Activated naive CD8-positive, alpha-beta T cell (primary cell): ENCODE data around the gene ZFAND5.
A peak's percentile ranks its signal among the peaks of the same experiment; 100 is the strongest.

Experiments
- H3K27ac Mint-ChIP-seq: one replicate; pipeline ENCODE4 v1.8.0; 2021; ENCODE audit warnings: mixed read lengths
- H3K27me3 Mint-ChIP-seq: one replicate; pipeline ENCODE4 v1.8.0; 2021; ENCODE audit warnings: mixed read lengths
- H3K36me3 Mint-ChIP-seq: one replicate; pipeline ENCODE4 v1.8.0; 2021; ENCODE audit warnings: mixed read lengths
- H3K4me1 Mint-ChIP-seq: one replicate; pipeline ENCODE4 v1.8.0; 2021; ENCODE audit warnings: low read depth, mixed read lengths
- H3K4me3 Mint-ChIP-seq: one replicate; pipeline ENCODE4 v1.8.0; 2021; ENCODE audit warnings: mild to moderate bottlenecking, mixed read lengths
- H3K9me3 Mint-ChIP-seq: one replicate; pipeline ENCODE4 v1.8.0; 2021; ENCODE audit warnings: low read depth, mixed read lengths

ZFAND5 gene, protein sequence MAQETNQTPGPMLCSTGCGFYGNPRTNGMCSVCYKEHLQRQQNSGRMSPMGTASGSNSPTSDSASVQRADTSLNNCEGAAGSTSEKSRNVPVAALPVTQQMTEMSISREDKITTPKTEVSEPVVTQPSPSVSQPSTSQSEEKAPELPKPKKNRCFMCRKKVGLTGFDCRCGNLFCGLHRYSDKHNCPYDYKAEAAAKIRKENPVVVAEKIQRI

GRCh38 chr9:72364679-72365524, at the start of gene ZFAND5:
TSS of gene ZFAND5 (minus strand) at chr9:72365208. CDS start at chr9:72360778, 4,430 bp downstream.
- peak within 1 kb of the TSS; percentile 93 for H3K4me3 Mint-ChIP-seq
- peaks cover 9% of the 10 kb centered on the region for H3K36me3 Mint-ChIP-seq
- peaks cover 40% of the 10 kb centered on the region for H3K4me1 Mint-ChIP-seq
- H3K27ac Mint-ChIP-seq, result peak within 1 kb of the TSS; percentile 98
- no peaks in the 10 kb centered on the region for H3K27me3 Mint-ChIP-seq
- no peaks in the 10 kb centered on the region for H3K9me3 Mint-ChIP-seq

GRCh38 chr9:72412483-72413040, 47.6 kb upstream of the ZFAND5 start:
- no peaks in the 10 kb centered on the region for H3K27me3 Mint-ChIP-seq
- H3K4me3 Mint-ChIP-seq, result no peak overlapping the region
- H3K36me3 Mint-ChIP-seq, result no peaks in the 10 kb centered on the region
- no peak overlapping the region for H3K27ac Mint-ChIP-seq
- H3K9me3 Mint-ChIP-seq, result no peaks in the 10 kb centered on the region
- no peaks in the 10 kb centered on the region for H3K4me1 Mint-ChIP-seq

DNA sequence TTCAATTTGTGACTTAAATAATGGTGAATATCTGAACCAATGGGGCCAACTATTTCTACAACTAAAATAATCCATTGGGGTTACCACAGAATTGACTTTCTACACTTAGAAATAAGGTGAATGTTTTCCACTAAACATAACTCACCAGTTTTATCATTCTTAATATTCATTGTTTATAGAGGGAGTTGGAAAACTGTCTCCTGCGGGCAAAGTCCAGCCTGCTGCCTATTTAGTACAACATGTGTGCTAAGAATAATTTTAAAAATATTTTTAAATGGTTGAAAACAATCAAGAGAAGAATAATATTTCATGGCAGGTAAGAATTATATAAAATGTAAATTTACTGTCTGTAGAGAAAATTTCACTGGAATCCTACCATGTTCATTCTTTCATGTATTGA, 45.2 kb upstream of the ZFAND5 start:
- Mint-ChIP-seq H3K36me3 (no peaks in the 10 kb centered on the region), H3K27me3 (no peaks in the 10 kb centered on the region), H3K9me3 (no peaks in the 10 kb centered on the region), H3K4me3 (no peak overlapping the region), H3K27ac (no peak overlapping the region), H3K4me1 (no peaks in the 10 kb centered on the region)

DNA sequence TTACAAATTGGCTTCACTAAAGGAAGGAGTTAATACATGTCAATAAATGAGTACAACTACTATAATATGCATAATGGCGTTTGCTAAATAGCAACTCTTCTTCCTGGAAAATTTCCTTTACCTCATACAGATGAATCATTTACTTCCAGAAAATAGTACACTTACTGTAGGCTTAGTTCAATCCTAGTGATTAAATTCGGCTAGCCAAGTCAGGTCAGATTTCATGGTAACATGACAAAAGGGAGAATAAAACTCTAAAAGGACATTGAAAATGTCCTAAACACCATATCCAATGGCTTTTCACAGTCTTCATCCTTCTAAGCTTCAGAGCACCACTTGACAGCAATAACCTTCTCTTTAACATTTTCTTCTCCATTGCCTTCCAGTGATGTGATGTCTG, 42.1 kb upstream of the ZFAND5 start:
- Mint-ChIP-seq H3K4me3 (no peak overlapping the region), H3K27me3 (peaks cover 1% of the 10 kb centered on the region), H3K4me1 (no peaks in the 10 kb centered on the region), H3K27ac (no peak overlapping the region), H3K9me3 (no peaks in the 10 kb centered on the region), H3K36me3 (no peaks in the 10 kb centered on the region)

DNA sequence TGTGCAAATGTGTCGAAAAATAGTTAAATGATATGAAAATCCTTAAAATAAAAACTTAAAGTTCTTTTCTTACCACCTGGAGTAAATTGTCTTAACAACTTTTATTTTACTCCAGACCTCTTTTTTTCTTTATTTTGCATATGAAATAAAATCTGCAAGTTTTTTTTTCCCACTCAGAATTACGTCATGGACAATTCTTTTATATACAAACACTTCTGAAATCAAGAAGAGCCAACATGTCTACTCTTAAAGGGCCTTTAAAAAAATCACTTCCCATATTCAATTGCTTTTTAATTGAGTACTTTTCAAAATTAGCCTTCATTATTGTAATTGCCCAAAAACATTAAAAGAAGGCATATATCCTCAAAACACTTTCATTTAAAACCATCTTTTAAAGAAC, 37.7 kb upstream of the ZFAND5 start:
- Mint-ChIP-seq H3K9me3 (no peaks in the 10 kb centered on the region), H3K4me1 (no peaks in the 10 kb centered on the region), H3K36me3 (no peaks in the 10 kb centered on the region), H3K27me3 (peaks cover 1% of the 10 kb centered on the region), H3K4me3 (no peak overlapping the region), H3K27ac (no peak overlapping the region)

DNA sequence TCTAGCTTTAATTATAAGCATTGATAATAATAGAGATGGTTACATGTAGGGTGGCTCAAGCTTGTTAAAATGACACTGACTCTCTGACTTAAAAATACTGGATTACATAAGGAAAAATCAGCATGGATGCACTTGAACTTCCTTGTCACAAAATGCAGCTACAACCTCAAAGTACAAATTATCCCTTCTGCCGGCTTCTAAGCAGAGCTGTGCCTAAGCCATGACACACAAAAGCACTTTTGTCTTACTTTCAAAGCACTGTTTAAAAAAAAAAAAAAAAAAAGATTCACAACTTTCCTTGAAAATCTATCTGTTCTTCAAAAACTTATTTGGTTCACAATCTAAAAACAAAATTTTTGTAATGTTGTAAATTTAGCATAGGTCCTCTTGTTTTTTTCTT, 36.4 kb upstream of the ZFAND5 start:
- Mint-ChIP-seq H3K36me3 (no peaks in the 10 kb centered on the region), H3K4me3 (no peak overlapping the region), H3K9me3 (no peaks in the 10 kb centered on the region), H3K4me1 (no peaks in the 10 kb centered on the region), H3K27me3 (peaks cover 1% of the 10 kb centered on the region), H3K27ac (no peak overlapping the region)

DNA sequence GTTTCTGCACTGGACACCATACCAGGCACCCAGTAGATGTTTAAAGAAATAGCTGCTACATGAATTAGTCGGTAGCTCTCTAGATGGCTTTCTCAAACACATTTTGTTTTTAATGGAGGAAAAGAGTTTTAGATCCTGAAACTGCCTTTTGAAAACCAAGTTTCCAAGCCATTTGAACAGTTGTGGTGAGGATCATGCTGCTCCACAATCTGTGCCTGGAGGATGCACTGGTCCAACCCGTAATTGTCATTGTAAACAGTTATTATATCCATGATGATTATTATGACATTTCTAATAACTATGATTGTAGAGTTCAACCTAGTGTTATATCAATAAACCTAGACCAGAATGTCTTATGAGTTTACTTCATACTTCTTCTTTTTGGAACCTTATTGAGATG, 35.9 kb upstream of the ZFAND5 start:
- Mint-ChIP-seq H3K4me1 (no peaks in the 10 kb centered on the region), H3K9me3 (no peaks in the 10 kb centered on the region), H3K36me3 (no peaks in the 10 kb centered on the region), H3K4me3 (no peak overlapping the region), H3K27me3 (peaks cover 1% of the 10 kb centered on the region), H3K27ac (no peak overlapping the region)

GRCh38 chr9:72399391-72399790, 34.4 kb upstream of the ZFAND5 start:
- H3K9me3 Mint-ChIP-seq, result no peaks in the 10 kb centered on the region
- no peaks in the 10 kb centered on the region for H3K36me3 Mint-ChIP-seq
- no peak overlapping the region for H3K4me3 Mint-ChIP-seq
- no peaks in the 10 kb centered on the region for H3K4me1 Mint-ChIP-seq
- no peaks in the 10 kb centered on the region for H3K27me3 Mint-ChIP-seq
- no peak overlapping the region for H3K27ac Mint-ChIP-seq

DNA sequence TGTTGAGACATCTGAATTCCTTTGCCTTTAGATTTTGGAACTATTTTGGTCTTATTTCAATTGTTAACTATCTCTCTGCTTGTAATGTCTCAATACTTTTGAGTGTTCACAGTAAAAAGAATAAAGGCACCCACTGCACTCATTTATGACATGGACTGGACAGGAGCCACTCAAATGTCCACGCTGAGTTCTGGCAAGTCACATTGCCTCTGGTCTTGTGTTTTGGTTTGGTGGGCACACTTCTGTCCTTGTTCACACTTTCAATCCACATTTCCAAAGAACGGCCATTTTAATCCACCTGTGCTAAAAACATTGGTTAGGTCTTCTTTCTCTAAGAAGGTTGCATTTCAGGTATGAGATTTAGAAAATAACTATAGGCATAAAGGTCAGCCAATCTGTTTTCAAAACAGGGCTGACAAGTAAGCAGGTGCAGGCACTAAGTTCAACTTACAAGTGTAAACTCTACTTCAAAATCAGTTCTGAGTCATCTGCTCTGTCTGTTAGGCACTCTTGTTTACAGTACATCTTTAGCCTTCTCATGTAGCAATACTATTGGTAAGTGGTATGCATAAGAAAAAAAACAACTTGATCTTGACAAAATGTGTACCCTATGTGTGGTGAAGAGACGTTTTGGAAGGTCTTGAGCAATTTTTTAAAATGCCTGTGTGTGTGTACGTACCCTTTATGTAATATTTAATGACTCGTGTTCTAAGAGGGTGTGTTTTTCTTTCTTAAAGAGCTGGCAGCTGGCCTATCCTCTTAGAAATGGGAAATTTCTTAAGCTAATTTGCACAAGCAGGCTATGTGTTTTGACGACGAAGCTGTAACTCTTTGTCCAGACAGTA, 31.5 kb upstream of the ZFAND5 start:
- H3K27me3 Mint-ChIP-seq, result peaks cover 2% of the 10 kb centered on the region
- no peaks in the 10 kb centered on the region for H3K9me3 Mint-ChIP-seq
- no peak overlapping the region for H3K4me3 Mint-ChIP-seq
- H3K4me1 Mint-ChIP-seq, result no peaks in the 10 kb centered on the region
- peaks cover 2% of the 10 kb centered on the region for H3K36me3 Mint-ChIP-seq
- no peak overlapping the region for H3K27ac Mint-ChIP-seq

DNA sequence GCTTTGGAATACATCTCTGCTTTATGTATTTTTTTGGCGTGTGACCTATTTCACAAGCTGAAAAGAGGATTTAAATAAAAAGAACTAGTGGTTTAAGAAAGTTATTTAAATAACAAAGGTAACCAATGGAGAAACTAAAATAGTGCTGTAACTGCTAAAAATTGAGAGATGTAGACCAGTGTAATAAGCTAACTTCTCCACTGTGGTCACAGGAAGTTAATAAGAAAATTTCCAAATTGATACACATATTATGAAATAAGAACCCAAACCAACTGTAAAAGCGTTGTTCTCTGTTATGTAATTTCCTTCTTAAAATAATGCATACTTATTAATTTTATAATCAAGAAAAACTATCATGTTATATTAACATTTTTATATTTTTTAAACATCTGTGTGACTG, 29.1 kb upstream of the ZFAND5 start:
- Mint-ChIP-seq H3K4me1 (peaks cover 3% of the 10 kb centered on the region), H3K27ac (no peak overlapping the region), H3K9me3 (no peaks in the 10 kb centered on the region), H3K4me3 (no peak overlapping the region), H3K36me3 (peaks cover 2% of the 10 kb centered on the region), H3K27me3 (peaks cover 5% of the 10 kb centered on the region)

DNA sequence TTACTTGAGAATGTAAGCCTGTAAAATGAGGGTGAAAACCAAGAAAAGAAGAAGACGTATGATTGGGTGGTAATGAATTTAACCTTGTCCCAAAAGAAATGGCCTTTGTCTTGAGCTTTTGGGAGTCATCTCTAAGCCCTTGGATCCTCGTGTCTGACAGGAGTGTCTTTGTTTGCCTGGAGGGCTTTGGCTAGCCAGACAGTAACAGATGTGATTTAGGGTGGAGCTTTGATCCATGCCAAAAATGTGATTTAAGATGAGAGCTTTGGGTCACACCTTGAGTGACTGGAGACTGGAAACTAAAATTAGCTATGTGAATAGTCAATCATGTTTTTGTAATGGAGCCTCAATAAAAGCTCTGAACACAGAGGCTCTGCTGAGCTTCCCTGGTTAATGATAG, 25.9 kb upstream of the ZFAND5 start:
- H3K27me3 Mint-ChIP-seq, result peaks cover 5% of the 10 kb centered on the region
- peaks cover 2% of the 10 kb centered on the region for H3K36me3 Mint-ChIP-seq
- peaks cover 7% of the 10 kb centered on the region for H3K4me1 Mint-ChIP-seq
- no peaks in the 10 kb centered on the region for H3K9me3 Mint-ChIP-seq
- no peak overlapping the region for H3K27ac Mint-ChIP-seq
- H3K4me3 Mint-ChIP-seq, result no peak overlapping the region

GRCh38 chr9:72386186-72386585, 21.2 kb upstream of the ZFAND5 start:
- no peak overlapping the region for H3K4me3 Mint-ChIP-seq
- H3K27ac Mint-ChIP-seq, result no peak overlapping the region
- H3K27me3 Mint-ChIP-seq, result peaks cover under 1% of the 10 kb centered on the region
- H3K36me3 Mint-ChIP-seq, result no peaks in the 10 kb centered on the region
- H3K4me1 Mint-ChIP-seq, result peaks cover 7% of the 10 kb centered on the region
- no peaks in the 10 kb centered on the region for H3K9me3 Mint-ChIP-seq

- peaks cover 7% of the 10 kb centered on the region for H3K4me1 Mint-ChIP-seq
- no peaks in the 10 kb centered on the region for H3K9me3 Mint-ChIP-seq
- H3K27me3 Mint-ChIP-seq, result no peaks in the 10 kb centered on the region
- H3K27ac Mint-ChIP-seq, result no peak overlapping the region
- H3K36me3 Mint-ChIP-seq, result no peaks in the 10 kb centered on the region
- no peak overlapping the region for H3K4me3 Mint-ChIP-seq
These were observed 19.9 kb upstream of the ZFAND5 start for GRCh38 chr9:72384710-72385485.

DNA sequence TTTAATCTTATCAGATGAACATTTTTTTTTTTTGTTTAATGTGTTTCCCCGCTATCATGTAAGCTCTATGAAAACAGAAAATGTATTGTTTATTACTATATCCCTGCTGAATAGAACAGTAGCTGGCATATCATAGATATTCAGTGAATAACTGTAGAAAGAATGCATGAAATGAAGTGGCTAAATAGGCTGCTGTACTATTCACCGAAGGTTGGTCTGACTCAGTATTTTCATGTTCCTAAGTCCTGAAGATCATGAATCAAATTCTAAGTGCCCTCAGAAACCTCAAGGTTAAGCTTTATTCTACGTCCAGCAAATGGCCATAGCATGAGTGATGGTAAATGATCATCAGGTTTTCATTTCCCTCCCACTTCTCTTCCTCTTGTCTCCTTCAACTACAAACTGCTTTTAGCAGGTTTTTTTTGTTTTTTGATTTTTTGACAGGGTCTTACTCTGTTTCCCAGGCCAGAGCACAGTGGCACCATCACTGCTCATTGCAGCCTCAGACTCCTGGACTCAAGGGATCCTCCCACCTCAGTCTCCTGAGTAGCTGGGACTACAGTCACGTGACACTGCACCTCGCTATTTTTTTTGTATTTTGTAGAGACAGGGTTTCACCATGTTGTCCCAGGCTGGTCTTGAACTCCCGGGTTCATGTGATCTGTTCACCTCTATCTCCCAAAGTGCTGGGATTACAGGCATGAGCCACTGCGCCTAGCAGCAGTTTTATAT, 19.1 kb upstream of the ZFAND5 start:
- Mint-ChIP-seq H3K4me3 (no peak overlapping the region), H3K27ac (peak overlapping the region; percentile 46), H3K27me3 (no peaks in the 10 kb centered on the region)

More for the DNA sequence above, 19.1 kb upstream of the ZFAND5 start:
- H3K36me3 Mint-ChIP-seq, result no peaks in the 10 kb centered on the region
- H3K9me3 Mint-ChIP-seq, result no peaks in the 10 kb centered on the region
- peaks cover 5% of the 10 kb centered on the region for H3K4me1 Mint-ChIP-seq
